Suppressor macrophage (primary cell): ENCODE data around the gene CPNE2.
"Not testable (repeated sequence)": the region's sequence is repeated elsewhere in the genome, so short reads cannot be mapped to it uniquely, and the experiment has no call there.

ENCODE experiments used
- DNase-seq, 4 experiments: peaks; one replicate each; pipeline ENCODE4 v3.0.0-alpha.2; 2020 to 2022
- total RNA-seq, 17 experiments: gene quantifications; one replicate each; lab custom pipeline; 2026; ENCODE audit warnings: mixed read lengths in 6 of 17, inconsistent platforms in 3 of 17; lab: John Stamatoyannopoulos, UW

Gene CPNE2
- 26.6 to 52.2 (median 39.1) reads per million in 17 experiments for total RNA-seq

DNA sequence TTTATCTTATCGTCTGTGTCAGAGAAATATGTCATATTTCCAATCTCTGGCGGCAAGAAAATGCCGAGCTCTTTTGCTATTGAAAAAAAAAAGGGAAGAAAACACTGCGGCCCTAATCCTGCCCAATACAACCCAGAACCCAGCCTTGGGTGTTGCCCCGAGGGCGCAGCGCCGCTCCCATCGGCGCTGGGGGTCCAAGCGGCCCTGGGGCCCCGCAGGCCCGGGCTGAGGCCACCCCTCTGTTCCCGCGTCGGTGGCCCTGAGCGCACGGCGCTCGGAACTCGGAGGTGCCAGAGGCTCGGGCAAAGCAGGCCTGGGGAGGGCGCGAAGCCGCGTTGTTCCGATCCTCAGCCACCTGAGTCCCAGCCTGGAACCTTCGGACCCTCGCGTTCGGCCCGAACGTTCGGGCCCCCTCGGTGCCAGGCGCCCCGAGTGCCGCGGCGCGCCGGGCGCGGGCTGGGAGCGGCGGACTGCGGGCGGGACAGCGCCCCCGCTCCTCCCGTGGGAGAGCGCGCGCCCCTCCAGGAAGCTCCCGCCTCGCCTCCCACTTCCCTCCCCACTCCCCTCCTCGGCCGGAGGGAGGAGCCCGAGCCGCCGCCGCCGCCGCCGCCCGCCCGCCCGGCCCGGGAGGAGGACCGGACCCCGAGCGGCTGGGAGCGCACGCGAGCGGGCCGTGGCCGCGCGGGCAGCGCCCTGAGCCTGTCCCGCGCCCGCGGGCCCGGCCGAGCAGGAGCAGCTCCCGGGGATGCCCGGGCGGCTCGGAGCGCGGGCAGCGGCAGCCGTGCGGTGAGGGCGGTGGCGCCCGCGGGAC lies at the start of gene CPNE2:
Gene CPNE2, plus strand, starts transcription at position 609 of the 811 bp plus-strand sequence. CDS start 18,160 bp downstream, outside the sequence.
- DNase-seq, result peak; percentile 36 to 85 (median 66)

DNA sequence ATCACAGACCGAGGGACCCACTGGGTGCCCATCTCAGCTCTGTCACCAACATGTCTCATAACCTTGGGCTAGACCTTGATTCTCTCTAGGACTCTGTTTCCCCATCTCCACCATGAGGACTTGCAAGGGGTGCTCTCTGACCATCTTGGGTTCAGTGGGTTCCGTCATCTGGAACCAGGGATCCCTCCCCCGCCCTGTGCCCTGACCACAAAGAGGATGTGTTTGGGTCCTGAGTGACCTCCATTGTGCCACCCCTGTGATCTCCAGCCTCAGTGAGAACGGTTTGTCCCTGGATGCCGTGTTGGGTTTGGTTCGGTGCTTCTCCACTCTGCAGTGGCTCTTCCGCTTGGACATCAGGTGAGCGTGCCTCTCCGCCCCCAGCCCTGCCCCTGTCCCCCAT lies 49.1 kb upstream of the CPNE2 start:
- DNase-seq, result peak in 3 of 4 experiments; percentile 29 to 54 (median 39)

GRCh38 chr16:57044931-57045693 lies 47.3 kb upstream of the CPNE2 start:
- peak in 3 of 4 experiments; percentile 23 to 55 (median 48) for DNase-seq

GRCh38 chr16:57045694-57046381 lies 46.5 kb upstream of the CPNE2 start:
- DNase-seq, result peak; percentile 41 to 82 (median 56)

DNA sequence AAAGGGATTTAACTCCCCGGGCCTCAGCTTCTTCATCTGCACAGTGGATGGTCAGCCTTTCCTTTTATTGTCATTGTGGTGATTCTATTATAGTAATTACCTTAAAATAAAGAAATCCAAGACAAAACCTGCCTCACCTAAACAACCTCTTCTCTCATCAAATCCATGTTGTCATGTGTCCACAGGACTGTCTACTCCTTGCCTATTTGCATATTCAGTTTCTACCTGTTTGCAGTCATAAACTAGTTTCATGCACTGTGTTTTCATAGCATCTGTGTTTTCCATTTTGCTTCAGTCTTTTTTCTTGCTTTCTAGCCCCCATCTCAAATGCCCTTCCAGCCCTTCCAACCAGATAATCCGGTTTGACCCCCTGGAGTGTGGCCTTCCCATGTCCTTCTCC lies 44.3 kb upstream of the CPNE2 start:
- DNase-seq, result no peak

DNA sequence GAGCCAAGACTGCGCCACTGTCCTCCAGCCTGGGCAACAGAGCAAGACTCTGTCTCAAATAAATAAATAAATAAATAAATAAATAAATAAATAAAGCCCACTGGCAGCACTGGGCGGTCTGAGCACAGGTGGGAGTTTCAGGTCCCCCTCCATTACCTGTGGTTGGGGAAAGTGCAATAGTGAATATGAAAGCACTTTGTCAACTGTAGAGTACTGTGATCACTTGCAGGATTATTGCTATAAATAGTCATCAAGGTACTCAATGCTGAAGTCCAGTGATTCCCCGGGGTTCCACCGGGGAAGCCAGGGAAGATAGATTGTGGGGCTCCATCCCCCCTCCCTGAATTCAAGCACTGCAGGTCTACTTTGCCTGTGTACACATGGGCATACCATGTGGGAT lies 42.7 kb upstream of the CPNE2 start:
- DNase-seq, result no peak

GRCh38 chr16:57051696-57052228 lies 40.6 kb upstream of the CPNE2 start:
- DNase-seq, result peak; percentile 47 to 78 (median 67)

DNA sequence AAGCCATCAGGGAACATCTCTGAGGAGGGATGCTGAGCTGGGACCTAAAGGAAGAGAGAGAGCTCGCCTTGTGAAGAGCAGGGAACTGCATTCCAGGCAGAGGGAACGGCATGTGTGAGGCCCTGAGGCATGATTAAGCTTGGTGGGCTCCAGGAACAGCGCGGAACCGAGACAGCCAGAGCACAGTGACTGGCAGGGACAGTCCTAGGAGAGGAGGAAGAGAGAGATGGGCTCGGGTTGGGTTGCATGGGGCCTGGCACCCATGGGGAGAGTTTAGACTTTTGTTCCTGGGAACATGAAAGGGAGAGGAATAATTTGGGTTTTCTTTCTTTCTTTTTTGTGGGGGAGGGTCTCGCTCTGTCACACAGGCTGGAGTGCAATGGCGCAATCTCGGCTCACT lies 39.2 kb upstream of the CPNE2 start:
- no peak for DNase-seq

DNA sequence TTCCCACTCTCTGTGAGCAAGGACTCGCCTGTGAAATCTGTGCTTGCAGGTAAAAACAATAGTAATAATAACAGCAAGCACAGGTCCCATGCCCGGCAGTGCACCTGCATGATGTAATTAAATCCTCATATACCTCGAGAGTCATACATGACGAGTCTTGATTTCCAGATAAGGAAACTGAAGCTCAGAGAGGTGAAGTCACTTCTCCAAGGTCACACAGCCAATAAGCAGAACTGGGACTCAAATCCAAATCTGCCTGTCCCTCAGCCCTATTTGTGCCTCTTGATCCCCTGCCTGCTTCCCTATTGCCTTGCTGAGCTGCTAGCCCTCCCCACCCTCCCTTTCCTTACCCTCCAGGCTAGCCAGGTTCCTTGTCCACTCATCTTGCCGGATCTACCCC lies 38.0 kb upstream of the CPNE2 start:
- no peak for DNase-seq

DNA sequence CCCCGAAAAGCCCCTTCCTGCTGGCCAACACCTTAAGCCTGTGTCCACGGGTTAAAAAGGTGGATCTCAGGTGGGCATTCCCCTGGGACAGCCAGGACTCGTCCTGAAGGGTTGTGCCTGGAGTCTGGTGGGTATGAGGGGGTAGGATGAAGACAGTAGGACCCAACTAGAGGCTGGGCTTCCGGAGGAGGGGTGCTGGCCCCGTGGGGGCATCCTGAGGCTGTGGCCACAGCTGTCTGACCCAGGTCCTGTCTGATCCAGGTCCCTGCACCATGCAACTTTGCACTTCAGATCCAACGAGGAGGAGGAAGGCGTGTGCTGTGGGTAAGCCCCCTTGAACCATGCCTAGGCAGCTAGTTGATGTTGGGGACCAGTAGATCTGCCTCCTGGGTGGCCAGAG lies 37.6 kb upstream of the CPNE2 start:
- no peak for DNase-seq

DNA sequence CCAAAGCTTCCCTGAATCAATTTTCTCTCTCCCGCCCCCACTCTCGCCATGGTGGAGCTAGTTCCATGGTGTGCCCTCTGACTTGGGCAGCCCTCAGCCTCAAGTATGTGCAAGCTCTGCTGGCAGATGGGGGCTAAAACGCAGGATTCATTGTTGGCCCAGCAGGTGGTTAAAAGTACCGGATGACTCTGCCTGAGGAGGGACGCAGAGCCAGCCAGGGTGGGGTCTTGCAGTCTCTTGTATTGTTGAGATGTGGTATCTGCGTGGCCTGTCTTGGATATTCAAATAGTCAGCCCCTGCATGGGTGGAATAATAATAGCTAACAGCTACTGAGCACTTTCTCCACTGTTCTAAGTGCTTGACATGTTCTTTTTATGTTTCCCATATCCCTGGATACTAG lies 36.7 kb upstream of the CPNE2 start:
- DNase-seq, result no peak

DNA sequence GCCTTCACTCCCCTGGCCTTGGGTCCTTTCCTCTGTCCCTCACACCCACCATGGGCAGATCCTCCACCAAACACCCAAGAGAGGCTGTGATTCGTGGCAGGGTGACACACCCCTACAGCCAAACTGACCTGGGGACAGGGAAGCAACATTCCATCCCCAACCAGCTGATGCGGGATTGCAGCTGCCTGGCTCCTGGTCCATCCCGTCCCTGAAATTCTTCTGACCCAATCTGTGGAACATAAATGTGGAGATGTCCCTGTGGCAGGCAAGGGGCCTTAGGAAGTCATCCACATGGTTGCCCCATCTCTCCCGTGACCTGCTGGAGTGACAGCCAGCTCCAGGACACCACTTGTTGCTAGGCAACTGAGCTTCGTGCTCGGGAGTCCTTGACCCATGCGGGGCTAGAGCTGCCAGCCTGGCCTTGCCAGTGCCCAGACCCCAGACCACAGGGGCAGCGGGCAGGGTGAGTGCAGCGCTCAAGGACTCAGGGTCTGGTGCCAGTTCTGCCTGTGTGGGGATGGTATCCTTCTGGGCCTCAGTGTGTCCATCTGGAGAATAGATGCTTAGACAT lies 34.0 kb upstream of the CPNE2 start:
- no peak for DNase-seq

GRCh38 chr16:57060323-57061083 lies 31.9 kb upstream of the CPNE2 start:
- DNase-seq, result no peak

GRCh38 chr16:57061084-57061905 lies 31.1 kb upstream of the CPNE2 start:
- peak; percentile 66 to 84 (median 78) for DNase-seq

DNA sequence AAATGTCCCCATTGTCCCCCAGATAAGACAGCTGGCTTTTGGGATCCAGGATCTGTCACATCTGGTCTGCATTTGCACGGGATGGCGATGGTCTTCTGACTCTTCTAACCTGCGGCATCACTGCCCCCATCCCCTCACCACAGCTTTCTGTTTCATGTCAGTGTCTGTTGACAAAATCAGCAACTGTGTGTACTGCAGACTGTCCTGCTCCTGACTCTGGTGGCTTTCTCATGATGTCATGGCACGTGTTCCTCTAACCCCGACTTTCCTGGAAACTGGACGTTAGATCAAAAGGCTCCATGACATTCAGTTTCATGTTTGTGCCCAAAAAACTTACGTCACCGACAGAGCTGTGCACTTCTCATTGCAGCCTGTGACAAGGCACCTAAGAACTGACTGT lies 30.1 kb upstream of the CPNE2 start:
- DNase-seq, result peak; percentile 54 to 70 (median 60)

- DNase-seq, result not testable (repeated sequence)
Measured at GRCh38 chr16:57063189-57063588, 29.2 kb upstream of the CPNE2 start.

- no peak for DNase-seq
Measured at GRCh38 chr16:57064995-57065394, 27.4 kb upstream of the CPNE2 start.

DNA sequence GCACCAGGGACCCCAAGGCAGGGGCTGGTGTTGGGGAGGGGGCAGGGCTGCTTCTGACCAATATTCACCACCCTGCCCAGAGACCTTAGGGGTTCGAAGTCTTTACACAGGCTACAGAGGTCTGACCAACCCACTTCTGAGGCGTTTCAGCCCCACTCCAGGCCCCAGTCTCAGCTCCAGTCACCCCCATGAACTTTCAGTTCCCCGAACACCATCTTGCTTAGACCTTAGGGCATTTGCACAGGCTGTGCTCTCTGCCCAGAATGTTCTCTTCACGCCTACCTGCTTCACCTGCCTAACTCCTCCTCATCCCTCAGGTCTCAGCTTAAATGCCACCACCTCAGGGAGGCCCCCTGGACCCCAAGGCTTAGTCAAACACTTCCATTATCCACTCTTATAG lies 25.8 kb upstream of the CPNE2 start:
- DNase-seq, result no peak

GRCh38 chr16:57067347-57067746 lies 25.0 kb upstream of the CPNE2 start:
- no peak for DNase-seq

GRCh38 chr16:57069053-57069452 lies 23.3 kb upstream of the CPNE2 start:
- peak in 2 of 4 experiments; percentile 25 to 31 for DNase-seq
